OCI-LY1 (cell line): ENCODE measurements around the gene C2CD3.

Source experiments
- H2AFZ ChIP-seq: fragments of 200-600 bp; sonication (generic), shearing (Covaris generic); 2 replicates; pipeline ENCODE4 v1.6.0; 2014; ENCODE audit warnings: antibody characterized with exemption, mild to moderate bottlenecking, low read length
- H3F3A ChIP-seq: fragments of 200-600 bp; sonication (generic), shearing (Covaris generic); 2 replicates; pipeline ENCODE4 v1.6.0; 2014; ENCODE audit warnings: mild to moderate bottlenecking, antibody characterized with exemption, low read length, moderate library complexity; ENCODE audit not compliant: insufficient read depth
- H3K27ac ChIP-seq: fragments of 200-600 bp; sonication (generic); 2 replicates; pipeline ENCODE4 v1.5.1; 2014; ENCODE audit warnings: low read length, mixed run types, mild to moderate bottlenecking, low read depth; ENCODE audit not compliant: poor library complexity, severe bottlenecking
- H3K27me3 ChIP-seq: fragments of 200-600 bp; sonication (generic); 2 replicates; pipeline ENCODE4 v1.6.0; 2014; ENCODE audit warnings: antibody characterized with exemption, mild to moderate bottlenecking, low read length, moderate library complexity; ENCODE audit not compliant: insufficient read depth
- H3K36me3 ChIP-seq: fragments of 200-600 bp; sonication (generic); 2 replicates; pipeline ENCODE4 v1.6.1; 2014; ENCODE audit warnings: mild to moderate bottlenecking, antibody characterized with exemption, low read length, moderate library complexity, mixed read lengths; ENCODE audit not compliant: insufficient read depth
- H3K4me1 ChIP-seq: fragments of 200-600 bp; sonication (generic); 2 replicates; pipeline ENCODE4 v1.5.1; 2014; ENCODE audit warnings: mild to moderate bottlenecking, low read length, moderate library complexity; ENCODE audit not compliant: insufficient read depth, severe bottlenecking
- H3K4me2 ChIP-seq: fragments of 200-600 bp; sonication (generic), shearing (Covaris generic); 2 replicates; pipeline ENCODE4 v1.6.1; 2014; ENCODE audit warnings: low read length
- H3K4me3 ChIP-seq: fragments of 200-600 bp; sonication (generic); 2 replicates; pipeline ENCODE4 v1.5.1; 2014; ENCODE audit warnings: low read length, low read depth, mild to moderate bottlenecking, mixed read lengths; ENCODE audit not compliant: poor library complexity, severe bottlenecking
- H3K79me2 ChIP-seq: fragments of 200-600 bp; shearing (Covaris generic); 2 replicates; pipeline ENCODE4 v1.6.1; 2016; ENCODE audit warnings: mixed run types, low read length, mixed read lengths; ENCODE audit not compliant: insufficient read depth
- H3K9ac ChIP-seq: fragments of 200-600 bp; sonication (generic), shearing (Covaris generic); 2 replicates; pipeline ENCODE4 v1.6.1; 2014; ENCODE audit warnings: mild to moderate bottlenecking, low read length, mixed read lengths
- H3K9me2 ChIP-seq: fragments of 200-600 bp; sonication (generic), shearing (Covaris generic); 2 replicates; pipeline ENCODE4 v1.6.1; 2014; ENCODE audit warnings: low read depth, mild to moderate bottlenecking, low read length, mixed read lengths
- H3K9me3 ChIP-seq: fragments of 200-600 bp; shearing (Covaris generic); 2 replicates; pipeline ENCODE4 v1.6.1; 2014; ENCODE audit warnings: low read length, mixed read lengths
- H4K20me1 ChIP-seq: fragments of 200-600 bp; sonication (generic), shearing (Covaris generic); 2 replicates; pipeline ENCODE4 v1.6.0; 2016; ENCODE audit warnings: mild to moderate bottlenecking, low read length; ENCODE audit not compliant: insufficient read depth
- CTCF ChIP-seq: fragments of 200-600 bp; sonication (generic), shearing (Covaris generic); IDR thresholded peaks from 2 replicates; pipeline ENCODE4 v1.5.1; 2017; ENCODE audit warnings: mild to moderate bottlenecking, antibody characterized with exemption, low read length, moderate library complexity, mixed read lengths
- EZH2 ChIP-seq: fragments of 200-600 bp; sonication (generic), shearing (Covaris generic); IDR thresholded peaks from 2 replicates; pipeline ENCODE4 v1.8.0; 2017; ENCODE audit warnings: borderline replicate concordance, mixed run types, mild to moderate bottlenecking, antibody characterized with exemption, low read length, moderate library complexity, mixed read lengths

The C2CD3 gene

DNA sequence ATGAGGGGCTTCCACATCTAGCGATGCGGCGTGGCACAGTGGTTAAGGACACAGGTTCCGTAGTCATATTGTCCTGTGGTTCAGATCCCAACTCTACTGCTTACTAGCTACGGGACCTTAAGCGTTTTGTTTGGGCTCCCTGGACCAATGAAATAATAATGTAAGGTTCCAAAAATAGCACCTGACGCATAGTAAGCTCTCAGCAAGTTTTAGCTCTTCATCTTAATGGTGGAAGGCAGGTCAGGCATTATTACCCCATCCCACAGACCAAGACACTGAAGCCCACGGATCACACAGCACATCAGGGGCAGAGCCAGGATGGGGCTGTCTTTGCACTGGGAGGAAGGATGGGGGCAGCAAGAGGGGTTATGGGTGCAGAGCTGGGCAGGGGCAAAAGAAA is 206.9 kb downstream of the C2CD3 start:
- H3K9me3 ChIP-seq = no peaks in the 10 kb centered on the region
- no peak for TF ChIP-seq EZH2
- no peak for TF ChIP-seq CTCF
- no peak overlapping the region for H3K9ac ChIP-seq
- no peak overlapping the region for H3K4me3 ChIP-seq
- H2AFZ ChIP-seq = no peak overlapping the region
- H3K79me2 ChIP-seq = no peaks in the 10 kb centered on the region
- H3K36me3 ChIP-seq = no peaks in the 10 kb centered on the region
- H3K4me2 ChIP-seq = no peak overlapping the region
- H3K4me1 ChIP-seq = peaks cover 3% of the 10 kb centered on the region
- H3K9me2 ChIP-seq = no peaks in the 10 kb centered on the region
- H4K20me1 ChIP-seq = no peaks in the 10 kb centered on the region
- no peak overlapping the region for H3K27ac ChIP-seq
- no peaks in the 10 kb centered on the region for H3K27me3 ChIP-seq
- H3F3A ChIP-seq = no peaks in the 10 kb centered on the region
